Activated naive CD4-positive, alpha-beta T cell treated with Interleukin-2 at 50 U/mL for 16 hours (primary cell): ENCODE data around the gene NPBWR2.
"Not testable (repeated sequence)": the region's sequence is repeated elsewhere in the genome, so short reads cannot be mapped to it uniquely, and the experiment has no call there.

Experiments
- DNase-seq: peaks from one replicate; pipeline ENCODE4 v3.0.0-alpha.2; 2020

The NPBWR2 gene

GRCh38 chr20:64143018-64143801, 35.8 kb upstream of the NPBWR2 start:
- DNase-seq = no peak

GRCh38 chr20:64142590-64142989, 35.2 kb upstream of the NPBWR2 start:
- no peak for DNase-seq

GRCh38 chr20:64140956-64141355, 33.6 kb upstream of the NPBWR2 start:
- no peak for DNase-seq

DNA sequence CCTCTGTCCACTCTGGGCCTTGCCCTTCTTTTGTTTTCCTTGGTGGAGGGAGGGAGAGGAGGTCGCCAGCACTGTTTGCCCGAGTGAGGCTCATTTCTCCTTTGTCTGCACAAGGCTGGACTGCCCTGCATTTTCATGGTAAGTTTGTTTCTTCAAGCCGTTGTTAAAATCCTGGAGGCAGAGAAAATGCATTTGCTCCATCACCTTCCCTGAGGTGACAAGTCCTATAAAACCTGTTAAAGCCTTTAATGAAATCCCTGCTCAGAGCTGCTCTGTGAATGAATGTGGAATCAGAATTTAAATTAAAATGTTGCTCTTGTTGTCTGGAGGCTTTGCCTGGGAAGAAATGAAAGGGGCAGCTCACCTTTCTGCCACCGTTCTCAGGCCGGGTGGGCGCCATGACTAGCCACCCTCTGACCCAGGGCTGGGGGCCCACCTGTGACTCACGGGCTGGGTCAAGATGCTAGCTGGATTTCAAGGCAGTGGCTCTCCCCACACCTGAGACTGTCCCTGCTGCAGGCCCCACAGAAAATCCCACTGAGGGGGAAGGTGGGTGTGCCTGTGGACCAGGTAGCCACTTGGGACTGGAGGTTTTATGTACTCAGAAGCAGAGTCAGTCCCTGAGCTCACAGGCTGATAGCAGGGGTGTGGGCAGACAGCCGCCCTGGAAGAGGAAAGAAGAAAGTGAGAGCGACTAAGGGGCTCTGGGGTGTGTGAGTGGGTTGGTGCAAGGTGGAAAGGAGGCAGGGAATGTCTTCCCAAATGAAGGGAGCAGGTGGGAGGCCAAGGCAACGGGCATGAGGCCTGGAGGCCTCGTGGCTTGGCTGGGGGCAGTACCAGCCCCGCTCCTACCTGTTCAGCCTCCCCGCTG, 32.9 kb upstream of the NPBWR2 start:
- DNase-seq = no peak

GRCh38 chr20:64139199-64140060, 32.1 kb upstream of the NPBWR2 start:
- no peak for DNase-seq

GRCh38 chr20:64138276-64138815, 31.0 kb upstream of the NPBWR2 start:
- no peak for DNase-seq

DNA sequence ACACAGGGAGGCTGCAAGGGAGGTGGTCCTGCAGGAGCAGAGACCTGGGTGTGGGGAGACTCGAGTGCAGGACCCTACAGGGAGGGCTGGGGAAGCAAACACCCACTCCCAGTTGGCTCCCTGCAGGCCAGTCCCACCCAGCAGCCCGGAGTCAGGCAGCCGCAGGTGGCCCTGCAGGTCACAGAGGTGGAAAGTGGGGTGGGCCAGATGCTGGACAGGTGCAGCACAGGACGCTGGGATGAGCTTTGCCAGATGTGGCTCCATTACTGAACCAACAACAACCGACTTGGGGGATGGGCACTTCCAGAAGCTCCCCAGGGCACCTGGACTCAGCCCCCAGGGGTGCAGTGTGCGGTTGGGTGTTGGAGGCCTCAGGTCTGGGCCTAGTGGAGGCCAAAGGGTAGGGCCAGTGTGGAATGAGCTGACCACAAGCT, 30.2 kb upstream of the NPBWR2 start:
- DNase-seq = no peak

DNA sequence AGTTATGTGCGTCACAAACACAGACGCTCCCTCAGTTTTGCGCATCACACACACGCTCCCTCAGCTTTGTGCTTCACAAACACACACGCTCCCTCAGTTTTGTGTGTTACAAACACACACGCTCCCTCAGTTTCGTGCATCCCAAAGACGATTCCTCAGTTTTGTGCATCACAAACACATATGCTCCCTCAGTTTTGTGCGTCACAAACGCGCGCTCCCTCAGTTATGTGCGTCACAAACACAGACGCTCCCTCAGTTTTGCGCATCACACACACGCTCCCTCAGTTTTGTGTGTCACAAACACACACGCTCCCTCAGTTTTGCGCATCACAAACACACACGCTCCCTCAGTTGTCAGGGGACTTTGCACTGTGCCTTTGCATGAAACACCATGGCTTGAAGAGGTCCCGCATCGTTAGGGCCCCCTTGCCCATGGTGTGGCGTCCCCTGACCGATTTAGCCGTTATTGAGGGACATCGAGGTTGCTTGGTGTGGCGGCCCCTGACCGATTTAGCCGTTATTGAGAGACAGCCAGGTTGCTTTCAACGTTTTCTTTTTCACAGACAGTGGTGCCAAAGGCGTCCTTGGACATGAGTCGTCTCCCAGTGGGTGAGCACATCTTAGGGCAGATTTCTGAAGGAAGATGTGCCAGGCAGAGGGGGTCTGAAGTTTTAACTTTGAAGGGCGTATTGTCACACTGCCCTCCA, 28.8 kb upstream of the NPBWR2 start:
- no peak for DNase-seq

DNA sequence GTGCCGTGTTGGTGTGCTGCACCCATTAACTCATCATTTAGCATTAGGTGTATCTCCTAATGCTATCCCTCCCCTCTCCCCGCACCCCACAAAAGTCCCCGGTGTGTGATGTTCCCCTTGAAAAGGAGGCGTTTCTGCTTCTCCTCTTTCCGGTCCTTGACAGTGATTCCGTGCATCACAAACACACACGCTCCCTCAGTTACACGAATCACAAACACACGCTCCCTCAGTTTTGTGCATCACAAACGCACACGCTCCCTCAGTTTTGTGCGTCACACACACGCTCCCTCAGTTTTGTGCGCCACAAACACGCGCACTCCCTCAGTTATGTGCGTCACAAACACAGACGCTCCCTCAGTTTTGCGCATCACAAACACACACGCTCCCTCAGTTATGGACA, 27.4 kb upstream of the NPBWR2 start:
- DNase-seq = not testable (repeated sequence)

GRCh38 chr20:64133951-64134407, 26.6 kb upstream of the NPBWR2 start:
- DNase-seq = no peak

DNA sequence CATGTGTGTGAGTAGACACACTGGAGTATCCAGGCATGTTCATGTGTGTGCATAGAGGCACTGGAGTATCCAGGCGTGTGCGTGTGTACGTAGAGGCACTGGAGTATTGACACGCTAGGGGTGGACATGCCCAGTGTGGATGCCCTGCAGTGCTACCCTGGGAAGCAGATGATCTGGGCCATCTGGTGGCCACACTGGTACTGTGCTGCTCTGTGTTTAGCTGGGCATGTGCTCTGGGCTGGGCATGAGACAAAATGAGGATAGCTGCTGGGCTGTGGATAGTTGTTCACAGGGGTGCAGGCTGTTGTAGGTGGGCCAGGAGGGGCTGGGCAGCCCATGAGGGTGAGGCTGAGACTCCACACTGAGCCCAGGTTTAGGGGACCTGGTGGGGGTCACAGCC, 24.0 kb upstream of the NPBWR2 start:
- DNase-seq = no peak

GRCh38 chr20:64130876-64131275, 23.5 kb upstream of the NPBWR2 start:
- no peak for DNase-seq

DNA sequence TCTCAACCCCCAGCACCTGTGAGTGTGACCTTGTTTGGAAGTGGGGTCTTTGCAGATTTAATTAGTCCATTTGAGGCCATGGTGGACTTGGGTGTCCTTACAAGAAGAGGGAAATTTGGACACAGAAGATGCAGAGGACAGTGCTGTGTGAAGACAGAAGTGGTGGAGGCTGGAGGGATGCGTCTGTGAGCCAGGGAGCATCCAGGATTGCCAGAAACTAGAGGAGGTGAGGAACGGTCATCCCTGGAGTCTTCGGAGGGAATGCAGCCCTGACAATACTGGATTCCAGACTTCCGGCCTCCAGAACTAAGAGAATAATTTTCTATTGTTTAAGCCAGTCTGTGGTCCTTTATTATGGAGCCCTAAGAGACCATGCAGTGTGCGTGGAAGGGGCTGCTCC, 22.9 kb upstream of the NPBWR2 start:
- DNase-seq = no peak

- DNase-seq = no peak
These were observed 21.9 kb upstream of the NPBWR2 start for GRCh38 chr20:64129146-64129782.

DNA sequence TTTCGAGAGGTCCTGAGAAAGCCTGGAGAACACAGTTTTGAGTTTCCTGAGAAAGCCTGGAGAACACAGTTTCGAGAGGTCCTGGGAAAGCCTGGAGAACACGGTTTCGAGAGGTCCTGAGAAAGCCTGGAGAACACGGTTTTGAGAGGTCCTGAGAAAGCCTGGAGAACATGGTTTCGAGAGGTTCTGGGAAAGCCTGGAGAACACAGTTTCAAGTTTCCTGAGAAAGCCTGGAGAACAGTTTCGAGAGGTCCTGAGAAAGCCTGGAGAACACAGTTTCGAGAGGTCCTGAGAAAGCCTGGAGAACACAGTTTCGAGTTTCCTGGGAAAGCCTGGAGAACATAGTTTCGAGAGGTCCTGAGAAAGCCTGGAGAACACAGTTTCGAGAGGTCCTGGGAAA, 16.2 kb upstream of the NPBWR2 start:
- not testable (repeated sequence) for DNase-seq

DNA sequence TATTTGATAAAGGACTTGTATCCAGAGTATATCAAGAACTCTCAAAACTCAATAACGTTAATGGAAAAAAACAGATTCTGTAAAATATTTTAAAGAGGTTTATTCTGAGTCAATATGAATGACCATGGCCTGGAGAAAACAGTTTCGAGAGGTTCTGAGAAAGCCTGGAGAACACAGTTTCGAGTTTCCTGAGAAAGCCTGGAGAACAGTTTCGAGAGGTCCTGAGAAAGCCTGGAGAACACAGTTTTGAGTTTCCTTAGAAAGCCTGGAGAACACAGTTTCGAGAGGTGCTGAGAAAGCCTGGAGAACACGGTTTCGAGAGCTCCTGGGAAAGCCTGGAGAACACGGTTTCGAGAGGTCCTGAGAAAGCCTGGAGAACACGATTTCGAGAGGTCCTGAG, 15.6 kb upstream of the NPBWR2 start:
- DNase-seq = not testable (repeated sequence)

DNA sequence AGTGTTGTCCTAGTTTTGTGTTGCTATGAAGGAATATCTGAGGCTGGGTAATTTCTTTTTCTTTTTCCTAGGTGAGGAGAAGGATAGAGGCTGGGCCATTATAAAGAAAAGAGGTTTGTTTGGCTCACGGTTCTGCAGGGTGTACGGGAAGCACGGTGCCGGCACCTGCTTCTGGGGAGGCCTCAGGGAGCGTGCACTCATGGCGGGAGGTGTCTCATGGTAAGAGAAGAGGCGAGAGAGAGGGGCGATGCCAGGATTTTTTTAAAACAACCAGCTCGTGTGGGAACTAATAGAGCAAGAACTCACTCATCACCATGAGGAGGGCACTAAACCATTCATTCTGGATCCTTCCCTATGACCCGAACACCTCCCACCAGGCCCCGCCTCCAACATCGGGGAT, 14.2 kb upstream of the NPBWR2 start:
- no peak for DNase-seq

GRCh38 chr20:64119681-64120341, 12.4 kb upstream of the NPBWR2 start:
- DNase-seq = no peak

DNA sequence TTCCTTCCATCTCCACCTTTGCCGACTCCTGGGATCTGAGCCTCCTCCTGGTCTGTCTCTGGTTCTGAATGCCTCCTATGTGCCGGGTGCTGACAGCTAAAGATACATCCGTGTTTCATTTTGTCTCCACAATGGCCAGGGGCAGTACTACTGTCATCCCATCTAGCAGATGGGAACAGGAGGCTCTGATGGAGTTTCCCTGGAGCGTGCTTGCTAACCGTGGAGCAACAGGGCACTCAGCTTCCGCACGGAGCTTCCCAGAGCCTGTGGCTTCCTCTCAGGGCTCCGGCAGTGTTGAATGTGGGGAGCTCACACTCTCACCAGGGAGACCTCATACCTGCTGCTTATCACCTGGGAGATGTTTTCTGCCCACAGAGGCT, 11.9 kb upstream of the NPBWR2 start:
- DNase-seq = no peak

GRCh38 chr20:64117432-64117777, 10.0 kb upstream of the NPBWR2 start:
- not testable (repeated sequence) for DNase-seq
